Measurements from ENCODE around the gene TRMT112. TPM values are rescaled to one million over a fixed set of nuclear protein-coding genes. Genes with fewer than 3 reads are reported as not detected.

Gene TRMT112
- total and polyA plus RNA-seq, 4 donors, result 52.5 to 137 (median 131) TPM

GRCh38 chr11:64320556-64320955 lies 3.2 kb upstream of the TRMT112 start:
- Histone ChIP-seq H3K4me3 (ENCODE audit: low read depth in 1 of 3, low read length in 3 of 3) (no peak overlapping the region), H3K27me3 (ENCODE audit: control insufficient read depth in 4 of 4, insufficient read depth in 4 of 4, low read length in 3 of 4) (no peaks in the 10 kb centered on the region), H3K9ac (ENCODE audit: low read depth in 1 of 2, low read length in 2 of 2) (no peak overlapping the region), H3K27ac (ENCODE audit: low read depth in 1 of 2, low read length in 2 of 2) (no peak overlapping the region), H3K36me3 (ENCODE audit: control insufficient read depth in 4 of 4, insufficient read depth in 3 of 4, low read depth in 1 of 4, low read length in 3 of 4) (peaks cover 0 to 23% (median 5%) of the 10 kb centered on the region in 4 donors), H3K4me1 (ENCODE audit: control insufficient read depth in 4 of 4, insufficient read depth in 4 of 4, low read length in 3 of 4) (peaks cover 5 to 22% (median 18%) of the 10 kb centered on the region in 4 donors), H3K9me3 (ENCODE audit: control insufficient read depth in 4 of 4, low read length in 3 of 4) (no peaks in the 10 kb centered on the region)
- no peak for DNase-seq (ENCODE audit: low spot score)
- TF ChIP-seq EGR1 (IDR thresholded peaks at IDR 0.05; ENCODE audit: low read depth in 2 of 2) (no peak), FOXA2 (IDR thresholded peaks at IDR 0.05) (no peak), RXRA (IDR thresholded peaks at IDR 0.05) (no peak), HNF4G (IDR thresholded peaks at IDR 0.05) (no peak), YY1 (IDR thresholded peaks at IDR 0.05) (no peak), NR2F2 (IDR thresholded peaks at IDR 0.05) (no peak), TAF1 (conservative IDR thresholded peaks at IDR 0.05) (no peak), HNF4A (conservative IDR thresholded peaks at IDR 0.05) (no peak), GABPA (IDR thresholded peaks at IDR 0.05 in 1 of 2, conservative IDR thresholded peaks at IDR 0.05 in 1 of 2) (no peak), REST (IDR thresholded peaks at IDR 0.05) (no peak), JUND (IDR thresholded peaks at IDR 0.05) (no peak), SP1 (IDR thresholded peaks at IDR 0.05) (no peak), RAD21 (IDR thresholded peaks at IDR 0.05) (no peak), MAX (IDR thresholded peaks at IDR 0.05) (no peak)
- TF ChIP-seq, protein P1, sequence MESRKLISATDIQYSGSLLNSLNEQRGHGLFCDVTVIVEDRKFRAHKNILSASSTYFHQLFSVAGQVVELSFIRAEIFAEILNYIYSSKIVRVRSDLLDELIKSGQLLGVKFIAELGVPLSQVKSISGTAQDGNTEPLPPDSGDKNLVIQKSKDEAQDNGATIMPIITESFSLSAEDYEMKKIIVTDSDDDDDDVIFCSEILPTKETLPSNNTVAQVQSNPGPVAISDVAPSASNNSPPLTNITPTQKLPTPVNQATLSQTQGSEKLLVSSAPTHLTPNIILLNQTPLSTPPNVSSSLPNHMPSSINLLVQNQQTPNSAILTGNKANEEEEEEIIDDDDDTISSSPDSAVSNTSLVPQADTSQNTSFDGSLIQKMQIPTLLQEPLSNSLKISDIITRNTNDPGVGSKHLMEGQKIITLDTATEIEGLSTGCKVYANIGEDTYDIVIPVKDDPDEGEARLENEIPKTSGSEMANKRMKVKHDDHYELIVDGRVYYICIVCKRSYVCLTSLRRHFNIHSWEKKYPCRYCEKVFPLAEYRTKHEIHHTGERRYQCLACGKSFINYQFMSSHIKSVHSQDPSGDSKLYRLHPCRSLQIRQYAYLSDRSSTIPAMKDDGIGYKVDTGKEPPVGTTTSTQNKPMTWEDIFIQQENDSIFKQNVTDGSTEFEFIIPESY (IDR thresholded peaks at IDR 0.05), result no peak
- TF ChIP-seq, protein P2, sequence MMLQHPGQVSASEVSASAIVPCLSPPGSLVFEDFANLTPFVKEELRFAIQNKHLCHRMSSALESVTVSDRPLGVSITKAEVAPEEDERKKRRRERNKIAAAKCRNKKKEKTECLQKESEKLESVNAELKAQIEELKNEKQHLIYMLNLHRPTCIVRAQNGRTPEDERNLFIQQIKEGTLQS (IDR thresholded peaks at IDR 0.05), result no peak
- TF ChIP-seq, protein P3, sequence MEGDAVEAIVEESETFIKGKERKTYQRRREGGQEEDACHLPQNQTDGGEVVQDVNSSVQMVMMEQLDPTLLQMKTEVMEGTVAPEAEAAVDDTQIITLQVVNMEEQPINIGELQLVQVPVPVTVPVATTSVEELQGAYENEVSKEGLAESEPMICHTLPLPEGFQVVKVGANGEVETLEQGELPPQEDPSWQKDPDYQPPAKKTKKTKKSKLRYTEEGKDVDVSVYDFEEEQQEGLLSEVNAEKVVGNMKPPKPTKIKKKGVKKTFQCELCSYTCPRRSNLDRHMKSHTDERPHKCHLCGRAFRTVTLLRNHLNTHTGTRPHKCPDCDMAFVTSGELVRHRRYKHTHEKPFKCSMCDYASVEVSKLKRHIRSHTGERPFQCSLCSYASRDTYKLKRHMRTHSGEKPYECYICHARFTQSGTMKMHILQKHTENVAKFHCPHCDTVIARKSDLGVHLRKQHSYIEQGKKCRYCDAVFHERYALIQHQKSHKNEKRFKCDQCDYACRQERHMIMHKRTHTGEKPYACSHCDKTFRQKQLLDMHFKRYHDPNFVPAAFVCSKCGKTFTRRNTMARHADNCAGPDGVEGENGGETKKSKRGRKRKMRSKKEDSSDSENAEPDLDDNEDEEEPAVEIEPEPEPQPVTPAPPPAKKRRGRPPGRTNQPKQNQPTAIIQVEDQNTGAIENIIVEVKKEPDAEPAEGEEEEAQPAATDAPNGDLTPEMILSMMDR (IDR thresholded peaks at IDR 0.05; ENCODE audit: low read depth, low read length, missing input control), result no peak
- WGBS, result 91% methylated on average over 7 of the region's 7 CpGs

All from liver (tissue), 9 donors.